NCI-H226 (cell line): Measurements from ENCODE around the gene PLK1.
"Not testable (repeated sequence)": the region's sequence is repeated elsewhere in the genome, so short reads cannot be mapped to it uniquely, and the experiment has no call there.

ENCODE experiments used
- DNase-seq: peaks from one replicate; pipeline ENCODE4 v3.0.0-alpha.2; 2015

Gene PLK1

DNA sequence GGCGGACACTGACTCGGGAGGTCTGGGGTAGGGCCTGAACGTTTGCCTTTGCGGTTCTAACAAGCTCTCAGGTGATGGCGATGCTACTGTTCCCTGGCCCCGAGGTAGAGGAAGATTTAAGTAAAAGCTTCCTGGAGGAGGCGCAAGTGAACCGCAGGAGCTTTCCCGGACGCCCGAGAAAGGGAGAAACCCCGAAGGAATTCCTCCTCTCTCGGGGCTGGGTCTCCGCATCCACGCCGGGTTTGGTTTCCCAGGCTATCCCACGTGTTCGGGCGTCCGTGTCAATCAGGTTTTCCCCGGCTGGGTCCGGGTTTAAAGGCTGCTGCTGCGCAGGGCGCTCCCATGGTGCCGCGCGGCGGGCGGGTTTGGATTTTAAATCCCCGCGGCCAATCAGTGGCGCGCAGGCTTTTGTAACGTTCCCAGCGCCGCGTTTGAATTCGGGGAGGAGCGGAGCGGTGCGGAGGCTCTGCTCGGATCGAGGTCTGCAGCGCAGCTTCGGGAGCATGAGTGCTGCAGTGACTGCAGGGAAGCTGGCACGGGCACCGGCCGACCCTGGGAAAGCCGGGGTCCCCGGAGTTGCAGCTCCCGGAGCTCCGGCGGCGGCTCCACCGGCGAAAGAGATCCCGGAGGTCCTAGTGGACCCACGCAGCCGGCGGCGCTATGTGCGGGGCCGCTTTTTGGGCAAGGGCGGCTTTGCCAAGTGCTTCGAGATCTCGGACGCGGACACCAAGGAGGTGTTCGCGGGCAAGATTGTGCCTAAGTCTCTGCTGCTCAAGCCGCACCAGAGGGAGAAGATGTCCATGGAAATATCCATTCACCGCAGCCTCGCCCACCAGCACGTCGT lies at the start of gene PLK1:
PLK1 (plus strand) TSS at position 460 of the 844 bp plus-strand sequence; CDS start at position 504, 44 bp downstream.
- peak; percentile 92 for DNase-seq

DNA sequence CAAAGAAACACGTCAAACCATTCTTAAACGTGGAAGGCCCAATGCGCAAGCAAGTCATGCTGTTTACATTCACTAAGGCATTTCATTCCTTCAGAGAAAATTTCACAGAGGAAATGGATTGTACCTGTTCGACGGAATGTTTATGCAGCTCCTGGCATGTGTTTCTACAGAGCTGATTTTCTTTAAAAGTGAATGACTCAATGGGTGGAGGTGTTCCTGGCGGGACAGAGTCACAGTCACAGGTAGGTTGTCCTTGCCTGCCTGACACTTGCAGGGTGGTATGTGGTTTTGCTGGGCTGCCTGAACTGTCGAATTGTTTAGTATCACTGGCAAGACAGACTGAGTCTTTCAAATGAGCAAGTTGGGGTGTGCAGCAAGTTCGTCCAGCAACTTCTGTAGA lies 49.2 kb upstream of the PLK1 start:
- DNase-seq, result no peak

DNA sequence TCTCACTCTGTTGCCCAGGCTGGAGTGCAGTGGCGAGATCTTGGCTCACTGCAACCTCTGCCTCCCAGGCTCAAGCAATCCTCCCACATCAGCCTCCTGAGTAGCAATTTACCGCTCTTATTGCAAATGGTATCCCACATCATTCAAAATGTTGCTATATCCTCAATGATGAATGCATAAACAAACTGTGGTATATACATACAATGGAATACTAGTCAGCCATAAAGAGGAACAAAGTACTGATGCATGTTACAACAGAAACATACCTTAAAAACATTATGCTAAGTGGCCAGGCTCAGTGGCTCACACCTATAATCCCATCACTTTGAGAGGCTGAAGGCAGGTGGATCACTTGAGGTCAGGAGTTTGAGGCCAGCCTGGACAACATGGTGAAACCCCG lies 46.8 kb upstream of the PLK1 start:
- DNase-seq, result not testable (repeated sequence)

DNA sequence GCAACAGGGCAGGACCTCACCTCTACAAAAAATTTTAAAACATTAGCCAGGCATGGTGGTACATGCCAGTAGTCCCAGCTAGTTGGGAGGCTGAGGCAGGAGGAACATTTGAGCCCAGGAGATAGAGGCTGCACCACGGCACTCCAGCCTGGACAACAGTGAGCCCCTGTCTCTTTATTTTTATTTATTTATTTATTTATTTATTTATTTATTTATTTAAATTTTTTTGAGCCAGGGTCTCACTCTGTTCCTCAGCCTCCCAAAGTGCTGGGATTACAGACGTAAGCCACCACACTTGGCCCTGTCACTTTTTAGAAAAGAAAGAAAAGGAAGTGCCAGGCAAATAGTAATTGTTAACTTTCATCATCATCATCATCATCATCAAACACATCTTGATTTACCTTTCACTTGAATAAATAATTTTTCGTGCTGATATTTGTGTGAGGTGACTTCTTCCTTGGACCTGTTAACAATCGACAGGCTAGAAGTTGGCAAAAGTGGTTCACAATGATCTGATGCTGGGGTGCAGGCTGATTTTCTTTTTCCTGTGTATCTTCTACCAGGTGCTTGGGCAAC lies 44.1 kb upstream of the PLK1 start:
- no peak for DNase-seq

GRCh38 chr16:23635958-23636357 lies 42.7 kb upstream of the PLK1 start:
- DNase-seq, result no peak

DNA sequence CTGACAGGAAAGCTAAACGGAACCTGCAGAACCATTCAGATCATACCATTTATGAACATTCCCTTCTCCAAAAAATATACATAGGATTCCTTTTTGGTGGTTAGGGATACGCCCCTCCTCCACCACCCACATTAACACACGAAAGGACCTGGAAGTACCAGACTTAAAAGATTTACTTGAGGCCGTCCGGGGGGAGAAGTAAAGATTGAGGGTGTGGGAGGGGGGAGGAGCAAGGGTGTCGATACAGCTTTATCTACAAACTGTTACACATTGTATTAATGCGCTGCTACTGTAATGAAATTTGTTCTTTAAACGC lies 38.1 kb upstream of the PLK1 start:
- DNase-seq, result no peak

GRCh38 chr16:23640931-23641765 lies 37.5 kb upstream of the PLK1 start, which contains the start of the genes DCTN5 and PALB2:
Gene DCTN5, plus strand, starts transcription at chr16:23641466. Its CDS starts 77 bp downstream, at chr16:23641543.
Gene PALB2, minus strand, starts transcription at chr16:23641310. Its CDS starts 153 bp downstream, at chr16:23641157.
- peak; percentile 97 for DNase-seq

- DNase-seq, result no peak
Measured at GRCh38 chr16:23642246-23642774, 36.4 kb upstream of the PLK1 start.

DNA sequence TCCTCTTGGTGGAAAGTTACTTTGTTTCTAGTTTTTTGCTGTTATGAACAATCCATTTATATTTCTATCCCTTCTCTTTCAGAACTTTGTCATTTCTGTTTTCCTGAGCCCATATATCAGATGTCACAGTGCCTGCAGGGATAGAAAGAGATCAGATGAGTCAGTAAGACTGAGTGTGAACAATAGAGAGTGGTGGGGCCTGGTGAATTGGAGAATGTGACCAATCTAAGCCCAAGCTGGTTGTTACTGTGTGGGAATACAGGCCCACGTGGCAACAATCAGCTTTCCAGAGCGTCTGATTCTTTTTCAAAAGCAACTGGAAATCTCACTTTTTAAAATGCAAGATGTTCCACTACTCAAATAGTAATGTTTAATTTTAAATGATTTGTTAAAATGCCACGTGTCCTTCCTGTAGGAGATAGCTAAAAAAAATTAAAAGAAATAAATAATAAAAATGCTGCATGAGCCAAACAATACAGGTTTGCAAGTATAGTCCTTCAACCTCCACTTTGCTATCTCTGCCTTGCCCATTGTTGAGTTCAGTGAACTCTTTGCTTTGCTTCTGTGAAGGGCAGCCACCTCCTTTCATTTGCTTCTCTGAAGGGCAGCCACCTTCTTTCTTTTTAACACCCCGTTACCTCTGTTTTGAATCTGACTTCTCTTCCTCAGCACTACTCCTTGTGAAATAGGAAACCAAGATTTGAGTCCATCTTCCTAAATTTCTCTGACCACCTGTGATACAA lies 27.8 kb upstream of the PLK1 start:
- DNase-seq, result no peak

DNA sequence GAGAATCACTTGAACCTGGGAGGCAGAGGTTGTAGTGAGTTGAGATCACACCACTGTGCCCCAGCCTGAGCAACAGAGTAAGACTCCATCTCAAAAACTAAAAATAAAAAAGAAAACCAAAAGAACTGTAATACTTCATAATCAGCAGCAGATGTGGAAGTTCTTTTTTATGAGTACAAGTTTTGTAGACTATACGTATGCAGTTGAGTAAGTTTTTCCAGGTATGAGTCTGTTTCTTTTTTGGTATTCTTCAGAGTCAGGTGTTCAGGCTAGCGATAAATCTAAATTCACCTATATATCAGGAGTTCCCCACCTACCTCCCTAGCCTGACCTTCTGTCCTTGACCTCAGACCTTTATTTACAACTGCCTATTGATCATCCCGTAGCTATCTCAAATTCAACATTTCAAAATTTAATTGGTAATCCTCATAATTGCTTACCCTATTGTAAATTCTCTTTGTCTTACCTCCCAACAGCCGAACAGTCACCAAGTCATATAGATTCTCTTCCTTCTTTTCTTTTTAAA lies 26.7 kb upstream of the PLK1 start:
- no peak for DNase-seq

GRCh38 chr16:23663918-23664317 lies 14.8 kb upstream of the PLK1 start:
- no peak for DNase-seq

GRCh38 chr16:23666571-23667354 lies 11.9 kb upstream of the PLK1 start:
- no peak for DNase-seq

GRCh38 chr16:23667355-23667659 lies 11.4 kb upstream of the PLK1 start:
- DNase-seq, result no peak

- DNase-seq, result no peak
Measured at GRCh38 chr16:23668225-23668624, 10.5 kb upstream of the PLK1 start.

- no peak for DNase-seq
Measured at GRCh38 chr16:23668873-23669272, 9.8 kb upstream of the PLK1 start.

GRCh38 chr16:23670137-23670776 lies 8.4 kb upstream of the PLK1 start:
- DNase-seq, result no peak

DNA sequence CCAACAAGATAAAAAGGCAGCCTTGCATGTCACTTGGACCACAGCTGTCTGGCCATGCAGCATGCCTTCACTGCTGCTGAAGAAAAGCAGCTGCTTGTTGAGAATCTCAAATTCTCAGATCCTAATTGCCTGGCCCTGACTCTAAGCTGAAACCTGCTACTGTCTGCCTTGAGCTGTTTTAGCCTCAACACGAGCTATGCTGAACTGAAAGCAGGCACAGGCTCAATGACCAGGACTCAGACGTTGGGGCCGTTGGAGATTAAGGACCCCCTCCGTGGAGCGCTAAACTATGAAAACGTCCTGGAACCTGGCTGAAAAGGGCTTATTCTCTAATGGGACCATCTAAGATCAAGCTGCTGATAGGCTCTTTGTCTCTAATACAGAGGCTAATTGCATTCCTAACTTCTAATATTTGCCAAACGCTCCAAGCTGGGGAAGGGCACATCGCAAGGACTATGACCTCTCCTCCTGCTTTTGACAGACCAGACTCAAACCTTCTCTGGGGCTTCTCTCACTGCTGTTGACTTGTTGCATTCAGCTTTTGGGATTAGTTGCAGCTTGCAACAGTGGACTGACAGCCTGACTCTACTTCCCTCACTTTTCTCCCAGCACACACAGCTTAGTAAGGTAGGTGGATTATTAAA lies 4.6 kb upstream of the PLK1 start:
- DNase-seq, result no peak

DNA sequence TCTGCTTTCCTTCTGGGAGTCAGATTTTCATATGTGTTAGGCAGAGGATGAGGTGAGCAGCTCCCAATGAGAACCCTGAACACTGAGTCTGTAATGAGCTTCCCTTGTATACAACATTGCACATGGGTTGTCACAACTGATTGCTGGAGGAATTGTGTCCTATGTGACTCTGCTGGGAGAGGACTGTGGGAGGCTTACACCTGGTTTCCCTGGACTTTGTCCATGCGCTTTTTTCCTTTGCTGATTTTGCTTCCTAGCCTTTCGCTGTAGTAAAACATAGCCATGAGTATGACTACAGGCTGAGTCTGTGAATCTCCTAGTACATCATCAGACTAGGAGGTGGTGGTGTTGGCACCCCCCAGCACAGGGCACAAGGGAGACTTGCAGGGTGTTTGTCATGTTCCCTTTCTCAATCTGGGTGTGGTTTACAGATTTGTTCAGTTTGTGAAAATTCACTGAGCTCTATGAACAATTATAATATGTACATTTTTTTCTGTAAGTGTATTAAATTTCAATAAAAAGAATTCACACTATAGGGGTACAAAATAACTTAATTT lies 1.7 kb upstream of the PLK1 start:
- DNase-seq, result no peak

- DNase-seq, result peak; percentile 60
Measured at GRCh38 chr16:23679274-23679985, 741 bp downstream of the PLK1 start.

- DNase-seq, result no peak
Measured at GRCh38 chr16:23679986-23680336, 1.3 kb downstream of the PLK1 start.
